NCI-H1105 treated with DMSO at 0.1 percent for 48 hours (cell line): ENCODE data around the gene ADCY6.

Source experiments
- DNase-seq: peaks from one replicate; lab custom pipeline; 2025; lab: John Stamatoyannopoulos, UW

The ADCY6 gene

DNA sequence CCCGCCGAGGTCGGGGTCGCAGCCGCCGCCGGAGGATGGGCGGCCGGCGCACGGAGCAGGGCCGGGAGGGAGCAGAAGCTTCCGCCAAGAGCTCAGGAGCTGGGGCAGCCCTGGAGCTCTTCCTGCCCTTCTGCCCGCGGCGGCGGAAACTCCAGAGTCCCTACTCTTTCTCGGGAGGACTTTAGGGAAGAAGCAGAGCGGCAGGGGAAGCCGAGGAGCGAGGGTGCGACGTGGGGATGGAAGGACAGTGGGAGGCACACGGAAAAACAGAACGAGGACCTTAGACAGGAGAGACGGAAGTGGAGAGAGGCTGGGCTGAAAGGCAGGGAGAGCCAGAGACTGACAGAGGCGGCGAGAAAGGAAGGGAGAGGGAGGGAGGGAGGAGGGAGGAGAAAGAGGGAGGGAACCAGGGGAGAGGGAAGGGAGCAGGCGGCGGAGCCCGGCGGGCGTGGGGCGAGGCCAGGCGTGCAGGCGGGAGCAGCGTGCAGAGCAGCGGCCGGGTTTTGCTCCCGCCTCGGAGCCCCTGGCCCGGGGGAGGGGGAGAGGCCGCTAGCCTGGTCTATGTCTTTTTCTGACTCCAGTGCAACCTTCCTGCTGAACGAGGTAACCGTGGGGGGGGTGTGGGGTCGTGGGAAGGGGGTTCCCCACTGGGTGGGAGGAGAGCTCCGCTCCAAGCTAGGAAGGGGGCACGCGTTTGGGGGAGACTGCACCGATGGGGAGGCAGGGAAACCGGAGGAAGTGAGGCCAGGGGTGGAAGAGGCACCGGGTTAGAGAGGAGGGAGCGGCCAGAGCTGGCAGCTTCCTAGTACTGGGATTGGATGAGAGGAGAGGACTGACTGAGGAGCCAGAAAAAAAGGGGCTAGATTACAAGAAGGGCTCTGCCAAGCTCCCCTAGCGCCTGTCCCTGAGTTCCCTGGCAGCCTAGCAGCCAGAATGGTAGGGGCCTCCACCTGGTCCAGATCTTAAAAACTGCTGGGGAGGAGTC is 26.5 kb upstream of the ADCY6 start:
- DNase-seq: peak; percentile 63

DNA sequence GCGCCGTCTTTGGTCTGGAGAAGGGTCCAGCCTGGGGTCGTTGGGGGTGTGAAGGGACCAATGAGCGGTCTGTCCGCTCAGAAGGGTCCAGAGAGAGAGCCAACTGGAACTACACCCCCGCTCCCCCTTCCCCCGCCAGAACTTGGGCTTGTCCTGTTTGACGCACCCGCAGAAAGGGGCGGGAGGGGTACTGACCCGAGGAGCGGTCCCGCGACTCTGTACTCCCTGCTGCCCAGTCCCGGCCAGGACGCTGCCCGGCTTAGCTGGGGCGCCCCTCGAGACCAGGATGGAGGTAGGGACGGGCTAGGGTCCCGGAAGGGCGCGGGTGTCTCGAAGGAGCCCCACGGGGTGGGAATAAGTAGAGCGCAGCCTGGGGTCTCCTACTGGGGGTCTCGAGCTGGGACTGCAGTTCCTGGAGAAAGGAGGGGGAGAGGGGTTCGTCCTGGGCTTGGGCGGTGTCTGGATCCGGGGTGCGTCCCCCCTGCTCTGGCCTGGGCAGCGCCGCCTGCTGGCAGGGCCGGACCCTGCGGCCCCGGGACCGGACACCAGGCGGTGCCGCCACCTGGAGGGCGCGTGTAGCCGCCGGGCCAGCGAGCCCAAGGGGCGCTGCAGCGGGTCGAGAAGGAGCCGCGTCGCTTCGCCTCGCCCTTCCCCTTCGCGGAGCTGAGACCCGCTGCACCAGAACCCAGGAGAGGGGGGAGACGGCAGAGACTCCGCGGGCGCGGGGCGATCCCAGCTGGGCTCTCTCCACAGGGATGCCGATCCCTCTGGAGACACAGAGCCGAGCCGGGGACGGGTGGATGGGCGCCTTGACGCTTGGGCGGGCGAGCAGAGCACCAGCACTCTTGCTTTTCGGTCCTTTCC is 25.6 kb upstream of the ADCY6 start:
- DNase-seq: peak; percentile 6

DNA sequence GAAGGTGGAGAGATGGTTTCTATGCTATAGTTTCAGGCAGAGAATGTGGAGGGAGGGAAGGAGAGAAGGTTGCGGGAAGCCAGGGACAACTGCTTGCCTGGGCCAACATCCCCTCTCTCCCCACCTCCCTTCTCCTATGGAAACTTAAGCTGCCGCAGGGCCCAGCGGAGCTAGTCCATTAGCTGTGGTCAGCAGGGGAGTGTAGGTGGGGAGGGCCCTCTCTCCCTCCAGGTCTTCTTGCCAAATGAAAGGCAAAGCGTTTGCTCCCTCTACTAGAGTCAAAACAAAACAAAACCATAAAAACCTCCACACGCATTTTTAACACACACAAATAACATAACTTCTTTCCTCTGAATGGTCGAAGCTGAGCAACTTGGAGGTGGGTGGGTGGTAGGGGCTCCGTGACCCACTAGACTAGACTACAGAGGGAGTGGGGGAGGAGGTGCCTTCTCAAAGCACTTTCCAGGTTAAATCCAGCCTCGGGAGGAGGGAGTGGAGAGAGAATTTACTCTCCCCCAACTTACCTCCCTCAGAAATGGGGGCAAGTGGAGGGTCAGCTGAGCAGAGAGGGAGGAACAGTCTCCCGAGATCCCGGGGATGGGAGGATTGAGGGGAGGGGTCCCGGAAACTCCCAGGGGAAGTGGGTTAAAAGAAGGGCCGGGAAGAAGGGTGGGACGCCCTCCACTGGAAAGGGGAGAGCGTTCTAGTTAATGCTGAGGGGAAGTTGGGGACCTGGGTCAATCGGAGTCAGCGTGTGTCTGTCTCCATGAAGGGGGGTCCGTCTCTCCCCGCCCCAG is 24.8 kb upstream of the ADCY6 start:
- DNase-seq: no peak

DNA sequence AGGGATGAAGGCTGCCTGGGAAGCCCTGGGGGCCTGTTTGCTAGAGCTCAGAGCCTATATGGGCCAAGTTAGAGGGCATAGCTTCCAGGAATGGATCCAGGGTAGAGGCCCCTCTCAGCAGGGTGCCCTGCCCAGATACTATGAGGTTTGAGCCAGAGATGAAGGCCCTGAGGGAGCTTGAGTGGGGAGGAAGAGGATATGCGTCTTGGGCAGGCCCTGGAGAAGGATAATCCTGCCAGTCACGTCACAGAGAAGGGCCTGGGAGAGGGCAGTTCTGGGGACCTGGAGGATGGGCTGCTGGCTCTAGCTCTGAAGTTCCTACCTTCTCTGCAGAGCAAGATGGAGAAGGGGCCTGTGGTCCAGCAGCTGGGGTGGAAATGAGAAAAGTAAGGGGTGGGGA is 23.5 kb upstream of the ADCY6 start:
- no peak for DNase-seq

DNA sequence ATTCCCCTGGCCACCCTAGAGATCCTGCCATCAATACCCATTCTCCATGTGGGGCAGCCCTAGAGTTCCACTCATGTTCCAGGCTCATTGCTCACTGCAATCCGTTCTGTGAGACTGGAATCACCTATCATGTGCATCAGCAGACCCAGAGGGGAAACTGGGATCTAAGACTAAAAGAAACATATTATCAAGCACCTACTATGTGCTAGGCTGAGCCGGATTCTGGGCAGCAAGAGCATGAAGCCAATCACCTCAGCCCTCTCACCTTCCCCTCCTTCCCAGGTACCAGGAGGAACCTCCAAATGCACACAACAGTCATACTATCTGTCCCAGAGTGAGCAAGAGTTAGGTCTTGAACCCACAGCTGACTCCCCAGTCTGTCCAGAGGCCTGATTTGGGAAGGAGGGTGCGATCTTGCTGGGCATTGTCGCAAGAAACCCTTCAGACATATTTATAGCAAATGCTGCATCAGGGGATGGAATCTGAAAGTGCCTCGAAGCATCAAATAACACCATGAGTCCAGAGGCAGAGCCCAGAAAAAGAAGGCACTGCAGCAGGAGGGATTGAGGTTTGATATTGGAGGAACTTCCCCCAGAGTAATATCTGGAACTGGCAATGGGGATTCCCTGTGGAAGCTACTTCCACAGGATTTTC is 22.7 kb upstream of the ADCY6 start:
- no peak for DNase-seq

DNA sequence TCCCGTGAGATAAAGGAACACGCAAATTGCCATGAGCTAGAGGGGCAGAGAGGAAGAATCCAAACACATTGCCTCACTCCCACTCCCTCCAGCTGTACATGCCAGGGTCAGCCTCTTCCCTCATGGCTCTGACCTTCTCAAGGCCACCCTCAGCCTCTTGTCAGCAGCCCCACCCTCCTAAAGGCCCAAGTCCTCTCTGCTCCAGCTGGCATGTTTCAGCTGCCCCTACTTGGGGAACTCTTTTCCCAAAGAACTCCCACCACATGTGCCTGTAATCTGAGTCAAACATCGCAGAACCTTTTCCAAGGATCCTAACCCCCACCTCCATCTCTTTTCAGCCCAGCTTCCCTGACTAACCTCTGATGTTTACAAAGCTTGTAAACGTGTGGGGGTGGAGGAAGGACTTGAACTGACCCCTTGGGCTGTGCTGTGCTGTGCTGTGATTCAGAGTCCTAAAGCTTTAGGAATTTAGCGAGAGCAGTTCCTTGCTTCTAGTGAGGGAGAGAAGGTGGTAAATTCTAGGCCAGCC is 22.1 kb upstream of the ADCY6 start:
- DNase-seq: no peak

DNA sequence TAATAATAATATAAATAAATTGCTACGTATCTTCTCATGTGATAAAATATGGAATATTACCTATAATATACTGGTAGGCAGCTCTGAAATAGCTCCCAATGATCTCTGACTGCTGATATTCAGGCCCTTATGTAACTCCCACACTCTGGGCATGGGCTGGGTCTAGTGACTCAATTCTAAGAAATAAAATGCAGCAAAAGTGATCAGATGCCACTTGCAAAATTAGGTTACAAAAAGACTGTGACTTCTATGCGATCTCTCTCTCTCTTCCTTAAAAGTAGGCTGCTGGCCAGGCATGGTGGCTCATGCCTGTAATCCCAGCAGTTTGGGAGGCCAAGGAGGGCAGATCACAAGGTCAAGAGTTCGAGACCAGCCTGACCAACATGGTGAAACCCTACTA is 19.1 kb upstream of the ADCY6 start:
- no peak for DNase-seq

DNA sequence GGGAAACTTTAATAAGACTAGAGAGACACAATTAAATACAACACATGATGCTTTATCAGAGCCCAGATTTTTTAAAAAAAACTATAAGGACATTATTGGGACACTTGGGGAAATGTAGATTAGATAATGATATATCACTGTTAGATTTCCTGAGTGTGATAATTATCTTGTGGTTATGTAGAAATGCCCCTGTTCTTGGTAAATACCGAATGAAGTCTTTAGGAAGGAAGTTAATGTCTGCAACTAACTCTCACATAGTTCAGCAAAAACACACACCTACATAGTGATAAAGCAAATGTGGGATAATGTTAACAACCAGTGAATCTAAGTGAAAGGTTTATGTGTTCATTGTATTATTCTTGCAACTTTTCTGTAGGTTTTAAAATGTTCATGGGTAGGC is 14.8 kb upstream of the ADCY6 start:
- DNase-seq: no peak

DNA sequence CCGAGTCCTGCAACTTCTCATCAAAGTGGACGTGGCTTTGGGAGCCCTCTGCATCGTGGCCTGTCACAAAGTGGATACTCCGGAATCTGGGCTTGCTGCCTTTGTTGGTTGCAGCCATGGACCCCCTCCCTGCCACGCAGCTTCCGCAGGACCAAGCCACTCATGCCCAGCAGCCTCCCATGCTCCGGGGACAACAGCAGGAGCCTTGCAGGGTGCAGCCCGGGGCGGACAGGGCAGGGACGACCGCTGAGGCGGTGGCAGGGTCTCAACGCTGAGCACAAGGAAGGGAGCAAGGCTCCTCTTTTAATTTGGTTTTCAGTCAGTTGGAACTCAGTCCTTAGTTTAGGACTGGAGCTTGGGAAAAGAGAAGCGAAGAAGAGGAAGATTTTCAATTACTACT is 12.1 kb upstream of the ADCY6 start:
- no peak for DNase-seq

DNA sequence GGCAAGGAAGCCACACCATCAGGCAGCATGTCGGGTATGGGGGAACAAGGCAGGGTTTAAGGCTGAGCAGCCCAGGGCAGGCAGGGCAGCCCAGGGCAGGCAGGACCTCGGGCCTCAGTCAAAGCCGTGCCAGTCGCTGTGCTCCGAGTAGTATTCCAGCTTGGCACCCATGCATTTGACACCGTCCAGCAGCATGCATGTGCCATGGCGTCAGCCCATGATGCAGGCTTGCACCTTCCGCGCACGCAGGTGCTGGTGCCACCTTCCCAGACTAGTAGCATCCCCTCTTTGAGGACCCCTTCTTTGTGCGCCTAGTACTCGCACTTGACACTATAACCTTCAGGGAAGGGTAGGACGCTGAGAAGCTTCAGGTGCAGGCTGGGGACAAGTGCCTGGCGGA is 11.6 kb upstream of the ADCY6 start:
- DNase-seq: no peak

DNA sequence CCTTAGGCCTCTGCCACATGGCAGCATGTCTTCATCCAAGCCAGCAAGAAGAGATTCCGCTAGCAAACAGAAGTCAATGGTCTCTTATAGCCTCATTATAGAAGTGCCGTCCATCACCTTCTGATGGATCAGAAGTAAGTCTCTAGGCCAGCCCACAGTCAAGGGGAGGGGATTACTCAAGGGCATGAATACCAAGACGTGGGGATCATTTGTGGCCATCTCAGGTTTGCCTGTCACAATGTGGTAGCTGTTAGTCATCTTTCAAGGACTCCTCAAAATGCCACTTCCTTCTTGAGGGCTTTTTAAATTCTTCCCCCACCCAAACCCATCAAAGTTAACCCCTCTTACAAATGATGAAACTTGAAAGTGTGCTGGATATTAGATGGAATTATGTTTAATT is 8.1 kb upstream of the ADCY6 start:
- no peak for DNase-seq

DNA sequence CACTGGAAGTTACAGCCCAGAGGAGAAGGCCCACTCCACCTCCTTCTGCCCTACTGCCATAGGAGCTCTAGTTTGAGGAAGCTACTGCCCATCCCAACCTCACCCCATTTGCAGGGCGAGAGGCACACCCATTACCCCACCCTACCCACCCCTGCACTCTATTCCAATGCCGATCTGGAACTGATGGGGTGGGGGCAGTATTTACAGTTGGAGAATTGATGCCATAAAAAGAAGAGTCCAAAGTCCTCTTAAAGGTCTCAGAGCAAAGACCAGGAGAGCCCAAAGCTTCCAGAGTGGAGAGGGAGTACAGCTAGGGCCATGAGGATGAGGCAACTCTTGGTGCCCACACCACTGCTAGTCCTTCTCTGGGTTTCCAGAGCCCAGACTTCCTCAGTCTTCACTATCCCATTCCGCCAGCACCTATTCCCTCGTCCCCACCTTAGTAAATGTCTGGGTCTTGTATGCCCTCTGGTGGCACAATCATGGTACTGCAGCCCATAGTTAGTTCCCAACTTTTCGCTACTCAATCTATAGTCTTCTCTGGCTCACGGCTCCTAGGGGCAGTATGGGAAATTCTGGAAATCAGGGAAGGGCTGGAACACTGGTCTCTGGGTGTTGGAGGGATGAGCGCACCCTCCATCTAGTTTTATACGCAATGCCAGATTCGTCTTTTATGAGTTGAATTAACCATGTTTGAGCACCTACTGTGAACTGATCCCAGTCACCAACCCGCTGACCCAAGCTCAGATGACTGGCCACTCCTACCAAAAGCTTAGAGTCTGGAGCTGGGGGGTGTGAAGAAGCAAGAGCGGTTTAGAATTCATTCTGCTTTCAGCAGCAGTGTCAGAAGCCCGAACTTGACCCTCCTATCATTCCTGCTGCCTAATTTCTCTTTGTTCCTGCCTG is 6.9 kb upstream of the ADCY6 start:
- peak; percentile 47 for DNase-seq

DNA sequence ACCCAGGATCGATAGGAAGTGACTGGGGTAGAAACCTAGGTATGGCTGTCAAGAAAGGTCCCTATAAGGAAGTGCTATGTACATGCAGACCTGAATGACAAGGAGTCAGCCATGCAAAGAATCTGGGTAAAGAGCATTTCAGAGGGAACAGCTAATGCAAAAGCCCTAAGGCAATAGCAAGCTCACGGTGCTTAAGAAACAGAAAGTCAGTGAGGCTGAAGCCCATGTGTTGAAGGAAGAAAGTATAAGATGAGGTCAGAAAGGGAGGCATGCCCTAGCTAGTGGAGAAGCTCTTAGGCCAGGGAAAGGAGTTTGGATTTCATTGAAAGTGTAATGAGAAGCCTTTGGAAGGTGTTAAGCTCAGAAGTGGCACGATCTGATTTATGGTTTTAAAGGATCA is 6.0 kb upstream of the ADCY6 start:
- DNase-seq: no peak

DNA sequence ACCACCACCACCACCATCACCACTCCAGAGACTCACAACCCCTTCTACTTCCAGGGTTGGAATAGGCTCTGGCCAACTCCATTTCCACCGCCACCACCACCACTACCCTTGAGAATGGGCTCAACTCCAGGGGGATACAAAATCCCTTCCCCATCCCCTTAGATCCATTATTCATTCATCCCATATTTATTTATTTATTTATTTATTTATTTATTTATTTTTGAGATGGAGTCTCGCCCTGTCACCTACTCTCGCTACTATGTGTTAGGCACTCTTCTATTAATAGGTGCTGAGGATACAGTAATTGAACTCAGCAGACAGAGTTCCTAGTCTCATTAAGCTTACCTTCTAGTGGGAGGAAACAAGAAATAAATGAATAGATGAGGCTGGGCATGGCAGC is 4.8 kb upstream of the ADCY6 start:
- DNase-seq: no peak

DNA sequence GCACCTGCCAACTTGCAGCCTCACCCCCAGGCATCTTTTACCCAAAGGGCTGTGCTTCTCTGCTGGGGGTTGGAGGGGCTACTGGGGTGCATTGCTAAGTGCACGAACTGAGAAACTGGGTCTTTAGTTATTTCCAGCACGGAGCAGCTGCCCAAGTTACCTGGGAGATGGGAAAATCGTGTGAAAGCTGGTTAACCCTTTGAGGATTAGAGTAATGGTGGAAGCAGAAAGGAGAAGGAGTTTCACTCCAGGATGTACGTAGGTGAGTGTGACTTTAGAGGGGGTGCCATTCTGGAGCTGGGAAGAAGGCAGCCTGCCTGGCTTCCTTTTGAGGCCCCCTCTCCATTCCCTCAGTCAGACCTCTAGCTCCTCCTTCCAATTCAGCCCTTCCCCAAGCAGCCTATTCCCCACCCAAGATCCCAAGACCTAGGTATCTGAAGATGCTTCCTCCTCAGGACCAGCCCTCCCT is 1.0 kb upstream of the ADCY6 start:
- DNase-seq: no peak

DNA sequence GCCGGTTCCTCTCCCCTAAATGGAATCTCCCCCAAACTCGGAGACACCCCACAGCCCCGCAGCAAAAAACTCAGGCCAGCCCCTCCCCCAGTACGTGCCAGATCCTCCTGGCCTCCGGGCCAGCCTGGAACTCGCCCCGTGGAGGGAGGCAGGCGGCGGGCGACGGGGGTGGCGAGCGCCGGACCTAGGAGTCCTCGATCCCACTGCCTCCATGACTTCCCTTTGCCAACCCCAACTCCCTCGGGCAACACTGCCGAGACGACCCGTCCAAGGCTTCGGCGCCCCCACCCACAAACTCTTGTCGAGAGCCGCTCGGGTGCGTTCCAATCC is 400 bp downstream of the ADCY6 start:
- no peak for DNase-seq

DNA sequence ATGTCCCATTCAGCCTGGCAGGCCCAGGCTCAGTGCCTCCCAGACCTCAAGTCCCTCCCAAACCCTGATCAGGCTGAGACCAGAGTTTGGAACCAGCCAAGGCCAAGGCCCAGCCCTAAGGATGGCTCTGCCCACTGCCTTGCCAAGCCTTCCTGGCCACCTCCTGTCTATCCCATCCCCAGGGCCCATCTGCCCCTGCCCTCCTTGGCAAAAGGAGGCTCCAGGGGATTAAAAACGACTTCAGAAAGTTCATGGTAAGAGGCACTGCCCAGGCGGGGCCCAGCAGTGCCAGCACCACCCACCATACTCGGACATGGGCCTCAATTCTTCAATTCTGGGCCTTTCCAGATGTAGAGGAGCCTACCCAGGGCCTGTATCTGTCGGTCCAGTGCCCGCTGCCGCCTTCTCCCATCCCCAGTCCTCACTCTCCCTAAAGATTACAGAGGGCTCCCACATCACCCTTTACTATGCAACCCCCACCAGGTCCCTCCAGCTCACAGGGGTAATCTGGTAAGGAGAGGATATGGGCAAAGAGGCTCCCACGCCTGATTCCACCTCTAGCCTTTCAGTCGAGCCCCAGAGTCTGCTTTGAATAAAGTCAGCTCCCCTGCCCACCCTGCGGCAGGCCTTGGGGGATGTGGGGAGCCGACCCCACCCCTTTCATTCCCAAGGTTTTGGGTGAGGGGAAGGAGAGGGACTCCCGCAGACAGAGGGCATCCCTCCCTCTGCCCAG is 932 bp downstream of the ADCY6 start:
- DNase-seq: no peak

DNA sequence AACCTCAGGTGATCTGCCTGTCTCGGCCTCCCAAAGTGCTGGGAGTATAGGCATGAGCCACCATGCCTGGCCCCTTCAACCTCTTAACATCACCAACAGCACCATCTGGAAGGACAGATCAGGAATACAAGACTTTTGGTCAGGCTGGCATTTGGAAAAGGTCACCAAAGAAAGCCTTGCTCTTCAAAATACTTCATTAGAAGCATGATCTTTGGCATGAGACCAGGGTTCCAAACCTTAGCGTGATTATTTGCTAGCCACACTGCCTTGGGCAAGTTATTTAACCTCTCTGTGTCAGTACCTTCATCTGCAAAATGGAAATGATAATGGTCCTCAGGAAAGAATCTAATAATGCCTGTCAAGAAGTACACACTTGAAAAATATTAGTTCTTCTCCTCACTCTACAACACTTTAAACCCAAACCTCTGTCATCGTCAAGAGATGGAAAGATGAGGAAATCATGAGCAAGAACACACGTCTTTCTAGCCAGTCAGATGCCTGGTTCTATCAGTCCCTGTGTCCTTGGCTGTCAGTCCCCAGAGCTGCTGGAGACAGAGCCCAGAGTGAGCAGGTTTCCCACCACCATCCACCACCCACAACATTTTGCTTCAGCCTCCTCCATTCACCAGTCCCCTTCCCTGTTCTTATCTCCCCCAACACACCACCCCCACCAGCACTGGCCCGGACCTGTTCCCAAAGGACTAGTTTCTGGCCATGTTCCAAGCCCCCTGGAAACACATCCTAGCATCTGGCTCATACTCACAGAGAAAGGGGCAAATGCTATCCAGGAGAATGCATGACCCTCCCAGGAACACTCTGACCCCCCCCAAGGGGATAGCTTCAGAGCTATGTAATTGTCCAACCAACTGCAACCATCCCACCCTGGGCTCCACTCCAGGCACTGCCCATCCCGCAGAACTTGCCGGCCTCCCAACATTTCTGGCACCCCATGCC is 2.0 kb downstream of the ADCY6 start:
- no peak for DNase-seq

DNA sequence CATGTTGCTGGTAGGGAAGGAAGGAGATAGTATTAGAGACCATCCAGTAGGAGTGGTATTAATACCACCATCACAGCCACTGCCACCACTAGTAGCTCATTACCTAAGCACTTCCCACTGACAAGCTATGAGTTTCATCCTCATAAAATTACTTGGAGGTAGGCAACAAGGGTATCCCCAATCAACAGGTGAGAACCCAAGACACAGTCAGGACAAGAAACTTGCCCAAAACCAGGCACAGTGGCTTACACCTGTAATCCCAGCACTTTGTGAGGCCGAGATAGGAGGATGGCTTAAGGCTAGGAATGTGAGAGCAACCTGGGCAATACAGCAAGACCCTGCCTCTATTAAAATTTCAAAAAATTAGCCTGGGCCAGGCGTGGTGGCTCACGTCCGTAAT is 5.5 kb downstream of the ADCY6 start:
- DNase-seq: no peak
